HPDE6-E6E7 (cell line): ENCODE measurements around the gene L3MBTL4.
"Not testable (repeated sequence)": the region's sequence is repeated elsewhere in the genome, so short reads cannot be mapped to it uniquely, and the experiment has no call there.

Experiments used
- DNase-seq: peaks from one replicate; pipeline ENCODE4 v3.0.0; 2011; ENCODE audit warnings: missing footprints; ENCODE audit errors: extremely low spot score

L3MBTL4 gene

DNA sequence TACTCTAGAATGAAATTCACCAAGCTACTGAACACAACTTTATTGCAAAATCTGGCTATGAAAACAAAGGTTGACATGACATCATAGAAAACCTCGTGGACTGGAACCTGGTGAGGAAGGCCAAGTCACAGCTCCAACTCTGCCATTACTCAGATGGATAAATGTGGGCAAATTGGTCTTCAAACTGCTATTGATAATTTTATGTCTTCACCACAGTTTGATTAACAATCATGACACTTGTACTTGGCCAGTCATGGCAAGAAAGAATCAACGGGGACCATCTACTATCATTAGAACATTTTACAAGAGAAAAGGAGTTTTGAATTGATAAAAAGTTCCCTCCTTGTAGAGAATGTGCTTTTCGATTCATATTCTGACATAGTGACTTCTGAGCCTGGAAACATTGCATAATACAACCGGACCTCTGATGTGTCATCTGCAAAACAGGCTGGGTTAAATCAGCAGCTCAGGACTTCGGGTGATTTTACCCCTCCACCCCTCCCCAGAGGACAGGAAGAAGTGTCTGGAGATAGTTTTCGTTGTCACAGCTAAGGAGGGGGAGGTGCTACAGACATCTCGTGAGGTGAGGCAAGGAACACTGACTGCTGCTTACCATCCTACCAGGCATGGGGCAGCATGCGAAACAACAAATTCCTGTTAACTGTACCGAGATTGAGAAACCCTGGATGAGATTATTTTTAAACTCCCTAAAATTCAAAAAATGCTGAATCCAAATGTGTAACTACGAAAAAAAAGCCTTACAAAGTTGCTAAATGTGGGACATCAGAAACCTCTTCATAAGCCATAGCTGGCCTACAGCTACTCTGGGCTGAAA, 8.4 kb downstream of the L3MBTL4 start:
- no peak for DNase-seq

- DNase-seq, result no peak
Measured at GRCh38 chr18:6405237-6406074, 9.3 kb downstream of the L3MBTL4 start.

- no peak for DNase-seq
Measured at GRCh38 chr18:6404834-6405233, 9.9 kb downstream of the L3MBTL4 start.

GRCh38 chr18:6401687-6402086, 13.0 kb downstream of the L3MBTL4 start:
- no peak for DNase-seq

GRCh38 chr18:6399776-6400175, 14.9 kb downstream of the L3MBTL4 start:
- DNase-seq, result no peak

DNA sequence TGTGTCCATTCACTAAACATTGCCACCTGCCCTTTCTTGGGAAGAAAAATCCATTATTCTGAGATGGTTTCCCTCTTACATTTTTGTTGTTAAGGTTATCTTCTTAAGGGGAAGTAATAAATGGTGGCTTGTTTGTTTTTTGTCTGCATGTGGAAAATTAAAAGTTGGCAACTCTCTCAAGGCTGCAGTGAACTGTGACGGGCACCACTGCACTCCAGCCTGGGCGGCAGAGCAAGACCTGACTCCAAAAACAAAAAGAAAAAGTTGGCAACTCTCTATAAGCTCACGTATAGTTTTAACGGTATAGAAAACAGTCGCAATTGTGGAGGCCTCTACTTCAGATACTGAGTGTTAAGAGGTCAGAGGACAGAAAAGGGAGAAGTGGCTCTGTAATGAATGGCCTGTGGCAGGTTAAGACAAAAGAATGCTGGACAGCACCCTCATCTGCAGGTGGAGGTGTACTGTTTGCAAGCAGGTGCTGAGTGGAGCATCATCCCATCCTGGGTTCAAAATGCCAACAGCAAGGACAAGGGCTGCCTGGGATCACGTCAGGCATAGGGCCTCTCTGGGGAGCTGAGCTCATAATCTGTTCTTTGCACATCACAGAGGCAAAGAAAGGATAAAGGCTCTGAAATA, 16.7 kb downstream of the L3MBTL4 start:
- DNase-seq, result no peak

- no peak for DNase-seq
Measured at GRCh38 chr18:6396847-6397246, 17.9 kb downstream of the L3MBTL4 start.

- DNase-seq, result no peak
Measured at GRCh38 chr18:6396276-6396675, 18.4 kb downstream of the L3MBTL4 start.

DNA sequence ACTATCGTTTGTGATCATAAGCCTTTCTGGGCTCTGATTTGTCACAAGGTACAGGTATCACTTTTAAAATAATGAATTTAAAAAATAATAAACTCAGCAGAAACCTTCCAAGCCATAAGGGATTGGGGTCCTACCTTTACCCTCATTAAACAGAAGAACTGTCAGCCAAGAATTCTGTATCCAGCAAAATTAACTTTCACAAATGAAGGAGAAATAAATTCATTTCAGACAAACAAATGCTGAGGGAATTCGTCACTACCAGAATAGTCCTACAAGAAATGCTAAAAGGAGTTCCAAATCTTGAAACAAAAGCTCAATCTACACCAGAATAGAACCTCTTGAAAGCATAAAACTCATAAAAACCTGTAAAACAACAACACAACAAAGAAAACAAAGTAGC, 25.7 kb downstream of the L3MBTL4 start:
- no peak for DNase-seq

- DNase-seq, result no peak
Measured at GRCh38 chr18:6382963-6383362, 31.7 kb downstream of the L3MBTL4 start.

- not testable (repeated sequence) for DNase-seq
Measured at GRCh38 chr18:6377473-6377872, 37.2 kb downstream of the L3MBTL4 start.

DNA sequence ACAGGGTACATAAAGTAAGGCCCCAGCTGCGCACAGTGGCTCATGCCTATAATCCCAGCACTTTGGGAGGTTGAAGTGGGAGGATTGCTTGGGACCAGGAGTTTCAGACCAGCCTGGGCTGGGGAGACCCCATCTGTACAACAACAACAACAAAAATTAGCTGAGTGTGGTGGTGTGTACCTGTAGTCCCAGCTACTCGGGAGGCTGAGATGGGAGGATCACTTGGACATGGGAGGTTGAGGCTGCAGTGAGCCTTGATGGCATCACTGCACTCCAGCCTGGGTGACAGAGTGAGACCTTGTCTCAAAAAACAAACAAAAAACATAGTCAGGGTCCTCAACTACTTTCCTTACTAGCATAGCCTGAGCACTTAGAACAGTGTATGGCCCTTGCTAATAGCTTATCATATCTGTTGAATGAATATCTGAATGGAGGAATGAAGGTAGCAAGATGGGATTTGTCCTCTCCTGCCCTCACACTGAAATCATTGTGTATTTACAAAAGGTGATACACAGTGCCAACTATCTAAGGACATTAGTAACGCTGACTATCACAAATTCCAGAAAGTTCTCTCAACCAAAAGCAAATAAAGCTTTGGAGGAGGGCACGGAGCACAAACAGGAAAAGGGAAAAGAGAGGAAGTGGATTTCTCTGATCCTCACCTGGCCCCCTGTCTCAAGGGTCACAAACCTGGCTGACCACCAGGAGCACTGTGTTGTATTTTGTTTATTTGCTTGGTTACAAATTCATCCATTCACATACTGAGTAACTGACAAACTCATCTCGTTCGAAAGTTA, 38.1 kb downstream of the L3MBTL4 start:
- DNase-seq, result no peak

DNA sequence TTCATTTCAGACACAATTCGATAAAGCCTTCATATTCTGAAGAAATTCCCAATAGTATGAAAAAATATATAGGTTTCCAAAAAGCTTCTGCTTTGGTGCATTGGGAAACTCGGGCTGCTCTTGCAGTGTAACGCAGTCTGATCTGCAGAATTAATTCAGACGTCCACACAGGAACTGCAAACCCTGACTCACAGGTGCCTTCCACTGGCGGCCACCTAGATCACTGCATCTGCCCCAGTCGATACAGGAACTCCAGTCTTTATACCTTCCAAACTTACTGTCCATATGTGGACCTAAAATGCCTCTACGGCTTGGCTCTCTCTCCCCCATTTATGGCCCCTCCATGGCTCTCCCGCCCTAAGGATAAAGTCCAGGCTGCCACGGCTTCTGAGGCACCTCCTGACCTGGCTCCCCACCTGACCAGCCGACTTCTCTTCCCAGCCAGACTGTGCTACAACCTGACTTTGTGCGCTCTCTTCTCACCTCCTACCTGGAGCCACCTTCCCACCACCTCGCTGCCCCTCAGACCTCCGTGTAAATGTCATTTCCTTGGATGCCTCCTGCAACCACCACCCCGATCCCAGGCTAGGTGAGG, 39.7 kb downstream of the L3MBTL4 start:
- no peak for DNase-seq

GRCh38 chr18:6374340-6374739, 40.4 kb downstream of the L3MBTL4 start:
- DNase-seq, result no peak

- no peak for DNase-seq
Measured at GRCh38 chr18:6373187-6373586, 41.5 kb downstream of the L3MBTL4 start.

- DNase-seq, result no peak
Measured at GRCh38 chr18:6370886-6371635, 43.6 kb downstream of the L3MBTL4 start.

- no peak for DNase-seq
Measured at GRCh38 chr18:6370410-6370809, 44.3 kb downstream of the L3MBTL4 start.

GRCh38 chr18:6368017-6368416, 46.7 kb downstream of the L3MBTL4 start:
- DNase-seq, result no peak

DNA sequence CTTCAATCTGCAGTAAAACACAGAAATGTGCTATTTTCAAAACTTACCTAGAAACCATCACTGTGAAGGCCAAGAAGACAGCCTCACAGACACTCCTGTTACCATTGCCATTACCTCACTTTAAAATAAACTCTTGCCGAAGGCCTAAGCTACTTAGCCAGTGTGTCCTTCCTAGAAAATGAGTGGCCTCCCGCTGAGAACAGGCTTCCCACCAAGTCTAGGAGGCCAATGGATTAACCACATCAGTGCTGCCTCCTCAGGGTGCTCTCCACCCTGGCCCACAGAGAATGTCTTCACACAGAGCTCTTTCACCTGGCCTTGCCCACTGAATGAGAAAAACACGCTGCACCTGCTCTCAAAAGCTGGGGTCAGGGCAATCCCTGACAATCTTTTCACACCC, 47.5 kb downstream of the L3MBTL4 start:
- no peak for DNase-seq

DNA sequence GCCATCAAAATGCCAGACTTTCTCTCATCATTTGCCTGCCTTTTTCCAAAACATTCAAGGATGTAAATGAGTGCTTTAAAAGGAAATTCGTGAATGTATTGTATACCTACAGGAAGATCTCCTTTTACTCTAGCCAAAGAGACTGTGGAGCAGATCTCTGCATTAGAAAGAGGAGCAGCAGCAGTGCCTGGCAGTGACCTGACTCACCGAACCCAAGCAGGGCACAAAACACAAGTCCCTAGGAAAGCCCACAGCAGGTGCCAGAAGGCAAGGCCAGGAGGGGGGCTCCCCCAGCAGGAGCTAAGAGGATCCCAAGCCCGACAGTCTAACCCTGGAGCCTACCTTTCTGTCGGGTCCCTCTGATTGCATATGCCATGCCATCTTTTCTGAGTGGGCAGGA, 47.9 kb downstream of the L3MBTL4 start:
- no peak for DNase-seq

- no peak for DNase-seq
Measured at GRCh38 chr18:6365385-6365784, 49.3 kb downstream of the L3MBTL4 start.
